Panc1 (cell line): ENCODE results near the gene NDRG3. TPM values are rescaled to one million over a fixed set of nuclear protein-coding genes. Genes with fewer than 3 reads are reported as not detected.

Experiments used
- ATAC-seq: fragments of 200-7000 bp; cut with Tn5 transposase; 2 replicates; pipeline ENCODE4 v1.9.1; 2020; ENCODE audit warnings: mild to moderate bottlenecking, moderate library complexity
- BruUV-seq: library from RNA; stranded (reverse); fragments of 400-500 nt; replicated peaks from 2 replicates; lab custom pipeline; 2021; lab: Mats Ljungman, UMichigan
- CTCF ChIA-PET: fragments of 300-600 bp; sonication (Branson Sonifier 250); formaldehyde crosslinking; loops from one replicate; lab custom pipeline; 2022; ENCODE audit warnings: antibody characterized with exemption; lab: Charles Lee
- POLR2A ChIA-PET: fragments of 300-600 bp; sonication (Branson Sonifier 250); formaldehyde crosslinking; loops from one replicate; lab custom pipeline; 2022; ENCODE audit warnings: antibody characterized with exemption; lab: Charles Lee
- DNase-seq: peaks from one replicate; pipeline ENCODE4 v3.0.0-alpha.2; 2010; ENCODE audit warnings: low read depth, low spot score
- H3K27ac ChIP-seq: 2 replicates; pipeline ENCODE4 v1.5.1; 2011; ENCODE audit warnings: mild to moderate bottlenecking, low read length, inconsistent platforms
- H3K27me3 ChIP-seq: fragments of 200-500 bp; sonication (Bioruptor generic); 2 replicates; pipeline ENCODE4 v1.6.0; 2014; ENCODE audit warnings: low read length, inconsistent platforms; ENCODE audit not compliant: control insufficient read depth, insufficient read depth
- H3K36me3 ChIP-seq: fragments of 200-500 bp; sonication (Bioruptor generic); 2 replicates; pipeline ENCODE4 v1.5.1; 2014; ENCODE audit warnings: inconsistent platforms, mild to moderate bottlenecking, low read length, moderate library complexity; ENCODE audit not compliant: control insufficient read depth, insufficient read depth
- H3K4me1 ChIP-seq: 2 replicates; pipeline ENCODE4 v1.5.1; 2011; ENCODE audit warnings: inconsistent platforms, mild to moderate bottlenecking, low read length, moderate library complexity; ENCODE audit not compliant: control insufficient read depth, insufficient read depth
- H3K4me3 ChIP-seq, 2 experiments: 2 replicates each; pipeline ENCODE4 v1.5.1; 2011 to 2012; ENCODE audit warnings: low read depth in 2 of 2, low read length in 2 of 2, mild to moderate bottlenecking in 2 of 2, inconsistent platforms in 1 of 2, moderate library complexity in 1 of 2
- H3K9me3 ChIP-seq: fragments of 200-500 bp; sonication (Bioruptor generic); 2 replicates; pipeline ENCODE4 v1.5.1; 2014; ENCODE audit warnings: low read depth, mild to moderate bottlenecking, inconsistent platforms, low read length, moderate library complexity; ENCODE audit not compliant: control insufficient read depth, insufficient read depth
- CTCF ChIP-seq: fragments of 450-650 bp; IDR thresholded peaks from 2 replicates; pipeline ENCODE4 v1.5.1; 2017; ENCODE audit warnings: mild to moderate bottlenecking
- POLR2AphosphoS5 ChIP-seq: IDR thresholded peaks from 2 replicates; pipeline ENCODE4 v1.6.1; 2012; ENCODE audit warnings: mild to moderate bottlenecking, low read depth, low read length, moderate library complexity
- REST ChIP-seq, 2 experiments: IDR thresholded peaks; 2 replicates each; pipeline ENCODE4 v1.6.1; 2011 to 2012; ENCODE audit warnings: low read depth in 2 of 2, control low read depth in 1 of 2, low read length in 1 of 2, mild to moderate bottlenecking in 1 of 2, moderate library complexity in 1 of 2; ENCODE audit not compliant: insufficient read depth in 1 of 2
- SIN3A ChIP-seq: IDR thresholded peaks from 2 replicates; pipeline ENCODE4 v1.6.1; 2012; ENCODE audit warnings: low read depth, mild to moderate bottlenecking, low read length, moderate library complexity, borderline replicate concordance; ENCODE audit not compliant: insufficient read depth
- TCF7L2 ChIP-seq: IDR thresholded peaks from 2 replicates; pipeline ENCODE4 v1.6.1; 2011; ENCODE audit warnings: mild to moderate bottlenecking, low read depth, low read length, inconsistent platforms
- in situ Hi-C: cut with HindIII; loops from 2 replicates; pipeline ENCODE4 v1.10.0; 2016; ENCODE audit warnings: low sequenced_read_pairs, low pct_unique_long_range_greater_than_20kb
- intact Hi-C: fragments of 100-400 bp; cut with micrococcal nuclease; formaldehyde crosslinking; loops from one replicate; pipeline ENCODE4 v1.10.0; 2022; ENCODE audit not compliant: unreplicated experiment
- total RNA-seq: library from RNA; stranded (reverse); gene quantifications from one replicate; pipeline ENCODE4 v1.2.1, GENCODE V29; 2021; ENCODE audit not compliant: unreplicated experiment

Gene NDRG3
- total RNA-seq, 1 experiment from 2014 or later = 36.0 TPM

- intact Hi-C loops = no loop called here
- TF ChIP-seq TCF7L2 (no peak), SIN3A (no peak), CTCF (no peak), REST (IDR thresholded peaks at IDR 0.05; ENCODE audit: insufficient read depth in 1 of 2, low read depth in 2 of 2, low read length in 1 of 2) (no peak), POLR2AphosphoS5 (no peak)
- ATAC-seq (no peak), DNase-seq (no peak)
- ChIA-PET POLR2A (no interaction called here), CTCF (no interaction called here)
- in situ Hi-C loops = no loop called here
- Histone ChIP-seq H3K4me3 (no peak overlapping the region), H3K27ac (no peak overlapping the region), H3K4me1 (no peaks in the 10 kb centered on the region), H3K36me3 (no peaks in the 10 kb centered on the region), H3K9me3 (no peaks in the 10 kb centered on the region), H3K27me3 (no peaks in the 10 kb centered on the region)
- no TSS peak for BruUV-seq
These were observed 63.6 kb downstream of the NDRG3 start for GRCh38 chr20:36682311-36682710.

GRCh38 chr20:36677422-36677771, 68.5 kb downstream of the NDRG3 start:
- intact Hi-C loops = no loop called here
- H3K9me3 ChIP-seq = no peaks in the 10 kb centered on the region
- in situ Hi-C loops = no loop called here
- H3K4me3 ChIP-seq = no peak overlapping the region
- no peak for DNase-seq
- H3K4me1 ChIP-seq = no peaks in the 10 kb centered on the region
- no peaks in the 10 kb centered on the region for H3K36me3 ChIP-seq
- ChIA-PET CTCF (no interaction called here), POLR2A (no interaction called here)
- TF ChIP-seq REST (IDR thresholded peaks at IDR 0.05; ENCODE audit: insufficient read depth in 1 of 2, low read depth in 2 of 2, low read length in 1 of 2) (no peak), CTCF (no peak), TCF7L2 (no peak), POLR2AphosphoS5 (no peak), SIN3A (no peak)
- H3K27ac ChIP-seq = no peak overlapping the region
- H3K27me3 ChIP-seq = no peaks in the 10 kb centered on the region
- no TSS peak for BruUV-seq
- no peak for ATAC-seq
